Effector memory CD4-positive, alpha-beta T cell (primary cell): Measurements from ENCODE around the gene FHIP1B.

Experiments used
- DNase-seq, 3 donors: peaks; one replicate each; pipeline ENCODE4 v3.0.0-alpha.2; 2020
- H3K27ac ChIP-seq: 2 replicates; pipeline ENCODE4 v1.7.0; 2013; ENCODE audit warnings: mild to moderate bottlenecking, low read length, moderate library complexity; ENCODE audit not compliant: insufficient read depth, poor library complexity, severe bottlenecking
- H3K27me3 ChIP-seq: replicated peaks from 2 replicates; pipeline ENCODE4 v1.7.0; 2013; ENCODE audit warnings: mild to moderate bottlenecking, low read length; ENCODE audit not compliant: insufficient read depth, control insufficient read depth, poor library complexity, severe bottlenecking
- H3K36me3 ChIP-seq: 2 replicates; pipeline ENCODE4 v1.7.0; 2013; ENCODE audit warnings: mild to moderate bottlenecking, low read length, moderate library complexity; ENCODE audit not compliant: control insufficient read depth, insufficient read depth
- H3K4me1 ChIP-seq: 2 replicates; pipeline ENCODE4 v1.7.0; 2013; ENCODE audit warnings: low read length, mild to moderate bottlenecking; ENCODE audit not compliant: control insufficient read depth, insufficient read depth, poor library complexity, severe bottlenecking
- H3K4me3 ChIP-seq: 2 replicates; pipeline ENCODE4 v1.7.0; 2013; ENCODE audit warnings: low read length, low read depth, mild to moderate bottlenecking; ENCODE audit not compliant: insufficient read depth, poor library complexity, severe bottlenecking
- H3K9me3 ChIP-seq: 2 replicates; pipeline ENCODE4 v1.7.0; 2013; ENCODE audit warnings: mild to moderate bottlenecking, low read length, moderate library complexity; ENCODE audit not compliant: control insufficient read depth

The FHIP1B gene

DNA sequence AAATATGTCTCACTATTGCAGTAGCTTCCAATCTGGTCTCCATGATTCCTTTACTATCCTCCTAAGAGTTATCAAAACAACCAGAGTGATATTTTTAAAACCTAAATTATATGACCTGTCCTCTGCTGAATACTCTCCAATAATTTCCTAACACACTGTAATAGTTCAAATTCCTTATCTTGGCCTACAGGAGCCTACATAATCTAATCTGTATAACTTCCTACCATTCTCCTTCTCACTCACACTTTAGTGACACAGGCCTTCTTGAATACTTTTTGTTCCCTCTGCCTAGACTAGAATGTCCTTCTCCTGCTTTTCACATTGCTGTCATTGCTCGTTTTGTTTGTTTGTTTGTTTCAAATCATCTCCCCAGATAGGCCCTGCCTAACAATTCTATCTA lies 9.4 kb downstream of the FHIP1B start:
- Histone ChIP-seq H3K4me1 (peaks cover 3% of the 10 kb centered on the region), H3K36me3 (peaks cover 38% of the 10 kb centered on the region), H3K27me3 (no peaks in the 10 kb centered on the region), H3K27ac (no peak overlapping the region), H3K4me3 (no peak overlapping the region), H3K9me3 (no peaks in the 10 kb centered on the region)
- DNase-seq: no peak

DNA sequence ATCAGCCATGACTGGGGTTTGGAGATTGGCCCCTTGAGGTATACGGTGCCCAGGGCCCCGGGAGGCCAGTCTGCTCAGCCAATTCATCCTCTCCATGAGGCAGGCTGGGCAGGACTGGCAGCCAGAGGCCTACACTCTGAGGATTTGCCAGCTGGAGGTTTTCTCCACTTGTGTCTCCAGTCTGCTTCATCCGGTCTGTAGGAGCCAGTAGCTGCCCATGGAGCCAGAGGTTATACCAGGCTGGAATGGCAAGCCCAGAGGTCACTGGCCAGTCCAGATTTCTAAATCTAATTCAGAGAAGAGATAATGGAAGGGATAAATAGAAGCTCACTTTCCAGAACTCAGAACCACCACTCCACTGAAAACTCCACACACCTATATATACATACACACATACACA lies 10.0 kb downstream of the FHIP1B start:
- H3K27me3 ChIP-seq: no peaks in the 10 kb centered on the region
- H3K4me1 ChIP-seq: no peaks in the 10 kb centered on the region
- no peak overlapping the region for H3K4me3 ChIP-seq
- peaks cover 44% of the 10 kb centered on the region for H3K36me3 ChIP-seq
- H3K27ac ChIP-seq: no peak overlapping the region
- DNase-seq: no peak
- no peaks in the 10 kb centered on the region for H3K9me3 ChIP-seq

GRCh38 chr11:6223854-6224253 lies 10.6 kb downstream of the FHIP1B start:
- no peak overlapping the region for H3K27ac ChIP-seq
- H3K4me1 ChIP-seq: no peaks in the 10 kb centered on the region
- DNase-seq: no peak
- peaks cover 49% of the 10 kb centered on the region for H3K36me3 ChIP-seq
- H3K27me3 ChIP-seq: no peaks in the 10 kb centered on the region
- no peak overlapping the region for H3K4me3 ChIP-seq
- no peaks in the 10 kb centered on the region for H3K9me3 ChIP-seq

DNA sequence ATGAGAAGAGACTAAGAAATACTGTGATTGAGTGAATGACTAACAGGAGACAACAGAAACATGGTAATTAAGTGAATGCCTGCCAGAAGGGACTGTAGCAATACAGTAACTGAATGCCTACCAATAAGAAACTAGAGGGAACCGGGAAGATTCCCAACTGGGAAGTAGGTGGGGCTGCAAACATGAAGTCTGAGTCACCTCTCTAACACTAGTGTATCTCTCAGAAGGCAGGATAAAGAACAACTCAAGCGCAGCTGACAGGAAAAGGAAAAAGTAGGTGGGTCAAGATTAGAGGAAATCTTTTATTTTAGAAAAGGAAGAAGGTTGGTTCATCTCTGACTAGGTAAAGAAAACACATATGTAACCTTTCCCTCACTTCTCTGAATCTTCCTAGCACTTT lies 15.1 kb downstream of the FHIP1B start:
- Histone ChIP-seq H3K36me3 (peaks cover 81% of the 10 kb centered on the region), H3K27ac (no peak overlapping the region), H3K9me3 (no peaks in the 10 kb centered on the region), H3K4me3 (no peak overlapping the region), H3K4me1 (no peaks in the 10 kb centered on the region), H3K27me3 (no peaks in the 10 kb centered on the region)
- DNase-seq: no peak

- DNase-seq: no peak
- no peaks in the 10 kb centered on the region for H3K27me3 ChIP-seq
- H3K9me3 ChIP-seq: no peaks in the 10 kb centered on the region
- peaks cover 72% of the 10 kb centered on the region for H3K36me3 ChIP-seq
- no peak overlapping the region for H3K27ac ChIP-seq
- no peaks in the 10 kb centered on the region for H3K4me1 ChIP-seq
- H3K4me3 ChIP-seq: no peak overlapping the region
These were observed 16.7 kb downstream of the FHIP1B start for GRCh38 chr11:6217722-6218121.

DNA sequence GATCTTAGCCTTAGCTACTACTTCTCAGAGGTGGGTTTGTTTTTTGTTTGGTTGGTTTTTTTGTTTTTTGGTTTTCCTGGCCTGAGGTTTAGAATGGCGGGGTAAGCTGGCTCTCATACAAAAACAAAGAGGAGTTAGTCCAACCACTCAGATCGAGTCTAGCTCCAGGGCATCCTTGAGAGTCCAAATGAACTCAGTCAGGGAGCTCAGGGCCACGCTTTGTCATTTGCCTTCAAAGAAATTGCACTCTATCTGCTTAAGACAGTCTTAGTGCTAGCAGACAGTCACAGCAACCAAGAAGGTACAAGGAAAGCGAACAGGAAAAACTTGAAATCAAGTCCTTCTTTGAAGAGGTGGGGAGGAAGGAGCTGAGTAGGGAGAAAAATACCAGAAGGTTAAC lies 17.9 kb downstream of the FHIP1B start:
- Histone ChIP-seq H3K4me1 (no peaks in the 10 kb centered on the region), H3K36me3 (peaks cover 63% of the 10 kb centered on the region), H3K27ac (no peak overlapping the region), H3K4me3 (no peak overlapping the region), H3K9me3 (no peaks in the 10 kb centered on the region), H3K27me3 (no peaks in the 10 kb centered on the region)
- DNase-seq: no peak

GRCh38 chr11:6214530-6214929 lies 19.9 kb downstream of the FHIP1B start:
- H3K36me3 ChIP-seq: peaks cover 69% of the 10 kb centered on the region
- H3K4me3 ChIP-seq: no peak overlapping the region
- H3K4me1 ChIP-seq: no peaks in the 10 kb centered on the region

GRCh38 chr11:6210274-6210955 lies 24.0 kb downstream of the FHIP1B start:
- Histone ChIP-seq H3K9me3 (no peaks in the 10 kb centered on the region), H3K27ac (no peak overlapping the region), H3K27me3 (no peaks in the 10 kb centered on the region), H3K36me3 (peaks cover 35% of the 10 kb centered on the region), H3K4me1 (no peaks in the 10 kb centered on the region), H3K4me3 (no peak overlapping the region)
- DNase-seq: no peak

More at GRCh38 chr11:6214530-6214929, 19.9 kb downstream of the FHIP1B start:
- H3K27ac ChIP-seq: no peak overlapping the region
- no peaks in the 10 kb centered on the region for H3K9me3 ChIP-seq
- no peaks in the 10 kb centered on the region for H3K27me3 ChIP-seq
- no peak for DNase-seq

DNA sequence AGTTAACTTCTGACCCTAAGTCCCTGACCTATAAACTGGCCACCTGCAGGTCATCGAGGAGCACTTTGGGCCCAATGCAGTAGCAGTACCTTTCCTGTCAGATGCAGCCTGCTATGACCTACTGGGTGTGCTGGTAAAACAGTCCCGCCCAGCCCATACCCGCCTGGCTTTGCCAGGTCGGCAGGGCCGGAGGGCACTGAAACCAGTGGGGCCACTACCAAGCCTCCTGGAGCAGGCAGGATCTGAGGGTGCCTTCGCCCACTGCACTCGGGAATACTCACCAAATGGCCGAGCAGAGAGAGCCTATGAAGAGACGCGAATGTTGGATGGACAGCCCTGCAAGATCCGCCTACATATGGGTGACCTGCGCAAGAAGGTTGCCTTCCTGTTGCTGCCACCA lies 24.6 kb downstream of the FHIP1B start:
- no peaks in the 10 kb centered on the region for H3K9me3 ChIP-seq
- peaks cover 31% of the 10 kb centered on the region for H3K36me3 ChIP-seq

GRCh38 chr11:6206456-6207180 lies 27.8 kb downstream of the FHIP1B start:
- no peak overlapping the region for H3K4me3 ChIP-seq
- DNase-seq: no peak
- H3K27me3 ChIP-seq: no peaks in the 10 kb centered on the region
- no peaks in the 10 kb centered on the region for H3K9me3 ChIP-seq
- peaks cover 15% of the 10 kb centered on the region for H3K4me1 ChIP-seq
- no peak overlapping the region for H3K27ac ChIP-seq
- peaks cover 18% of the 10 kb centered on the region for H3K36me3 ChIP-seq

More for the DNA sequence above, 24.6 kb downstream of the FHIP1B start:
- H3K27ac ChIP-seq: no peak overlapping the region
- H3K4me3 ChIP-seq: no peak overlapping the region
- no peaks in the 10 kb centered on the region for H3K27me3 ChIP-seq
- DNase-seq: no peak
- no peaks in the 10 kb centered on the region for H3K4me1 ChIP-seq
